ENCODE measurements around the gene SH3BP4.
"Not testable (repeated sequence)": the region's sequence is repeated elsewhere in the genome, so short reads cannot be mapped to it uniquely, and the experiment has no call there.

Gene SH3BP4

GRCh38 chr2:235056768-235057167 is 105.0 kb downstream of the SH3BP4 start:
- Histone ChIP-seq H3K9me3 (ENCODE audit: control insufficient read depth, insufficient read depth, low read length) (no peaks in the 10 kb centered on the region), H3K27ac (ENCODE audit: low read depth, low read length) (no peak overlapping the region), H3K36me3 (ENCODE audit: control insufficient read depth, low read length) (no peaks in the 10 kb centered on the region), H3K4me2 (ENCODE audit: low read length) (no peak overlapping the region), H3K9me2 (replicated peaks; ENCODE audit: control insufficient read depth, low read length) (no peaks in the 10 kb centered on the region), H3K79me2 (ENCODE audit: control insufficient read depth, low read length) (no peaks in the 10 kb centered on the region), H3K27me3 (ENCODE audit: control insufficient read depth, low read length) (no peaks in the 10 kb centered on the region), H3F3A (ENCODE audit: control insufficient read depth, insufficient read depth) (no peaks in the 10 kb centered on the region), H3K4me1 (ENCODE audit: control insufficient read depth, low read length) (no peaks in the 10 kb centered on the region), H3K4me3 (ENCODE audit: low read length) (no peak overlapping the region), H4K20me1 (ENCODE audit: control insufficient read depth, insufficient read depth, low read depth, low read length) (no peaks in the 10 kb centered on the region)
- TF ChIP-seq CTCF (IDR thresholded peaks at IDR 0.05; ENCODE audit: low read depth, low read length, poor library complexity, severe bottlenecking) (no peak), EZH2phosphoT487 (IDR thresholded peaks at IDR 0.05; ENCODE audit: borderline replicate concordance, low read length) (no peak)

GRCh38 chr2:235057616-235058015 is 105.8 kb downstream of the SH3BP4 start:
- H3K27me3 ChIP-seq (ENCODE audit: control insufficient read depth, low read length); H3K27ac ChIP-seq (ENCODE audit: low read depth, low read length); H3K4me3 ChIP-seq (ENCODE audit: low read length); H3K9me2 ChIP-seq (replicated peaks; ENCODE audit: control insufficient read depth, low read length); H3F3A ChIP-seq (ENCODE audit: control insufficient read depth, insufficient read depth); H3K9me3 ChIP-seq (ENCODE audit: control insufficient read depth, insufficient read depth, low read length); H3K79me2 ChIP-seq (ENCODE audit: control insufficient read depth, low read length); H3K4me1 ChIP-seq (ENCODE audit: control insufficient read depth, low read length); H3K4me2 ChIP-seq (ENCODE audit: low read length); H3K36me3 ChIP-seq (ENCODE audit: control insufficient read depth, low read length); H4K20me1 ChIP-seq (ENCODE audit: control insufficient read depth, insufficient read depth, low read depth, low read length): not testable (repeated sequence)

GRCh38 chr2:235059161-235059560 is 107.3 kb downstream of the SH3BP4 start:
- TF ChIP-seq CTCF (IDR thresholded peaks at IDR 0.05; ENCODE audit: low read depth, low read length, poor library complexity, severe bottlenecking) (no peak), EZH2phosphoT487 (IDR thresholded peaks at IDR 0.05; ENCODE audit: borderline replicate concordance, low read length) (no peak)
- Histone ChIP-seq H3K9me3 (ENCODE audit: control insufficient read depth, insufficient read depth, low read length) (no peaks in the 10 kb centered on the region), H3F3A (ENCODE audit: control insufficient read depth, insufficient read depth) (no peaks in the 10 kb centered on the region), H3K9me2 (replicated peaks; ENCODE audit: control insufficient read depth, low read length) (no peaks in the 10 kb centered on the region), H4K20me1 (ENCODE audit: control insufficient read depth, insufficient read depth, low read depth, low read length) (no peaks in the 10 kb centered on the region), H3K27me3 (ENCODE audit: control insufficient read depth, low read length) (no peaks in the 10 kb centered on the region), H3K27ac (ENCODE audit: low read depth, low read length) (no peak overlapping the region), H3K36me3 (ENCODE audit: control insufficient read depth, low read length) (no peaks in the 10 kb centered on the region), H3K4me1 (ENCODE audit: control insufficient read depth, low read length) (no peaks in the 10 kb centered on the region), H3K4me3 (ENCODE audit: low read length) (no peak overlapping the region), H3K79me2 (ENCODE audit: control insufficient read depth, low read length) (no peaks in the 10 kb centered on the region), H3K4me2 (ENCODE audit: low read length) (no peak overlapping the region)

GRCh38 chr2:235061656-235062055 is 109.8 kb downstream of the SH3BP4 start:
- H3K9me3 ChIP-seq (ENCODE audit: control insufficient read depth, insufficient read depth, low read length) = no peaks in the 10 kb centered on the region
- no peak overlapping the region for H3K4me2 ChIP-seq (ENCODE audit: low read length)
- no peaks in the 10 kb centered on the region for H3K79me2 ChIP-seq (ENCODE audit: control insufficient read depth, low read length)
- H3F3A ChIP-seq (ENCODE audit: control insufficient read depth, insufficient read depth) = no peaks in the 10 kb centered on the region
- no peak for TF ChIP-seq EZH2phosphoT487 (IDR thresholded peaks at IDR 0.05; ENCODE audit: borderline replicate concordance, low read length)
- no peak for TF ChIP-seq CTCF (IDR thresholded peaks at IDR 0.05; ENCODE audit: low read depth, low read length, poor library complexity, severe bottlenecking)
- H3K27ac ChIP-seq (ENCODE audit: low read depth, low read length) = no peak overlapping the region
- H3K4me1 ChIP-seq (ENCODE audit: control insufficient read depth, low read length) = no peaks in the 10 kb centered on the region
- no peaks in the 10 kb centered on the region for H3K36me3 ChIP-seq (ENCODE audit: control insufficient read depth, low read length)
- no peaks in the 10 kb centered on the region for H3K9me2 ChIP-seq (replicated peaks; ENCODE audit: control insufficient read depth, low read length)
- no peaks in the 10 kb centered on the region for H4K20me1 ChIP-seq (ENCODE audit: control insufficient read depth, insufficient read depth, low read depth, low read length)
- no peaks in the 10 kb centered on the region for H3K27me3 ChIP-seq (ENCODE audit: control insufficient read depth, low read length)
- H3K4me3 ChIP-seq (ENCODE audit: low read length) = no peak overlapping the region
